DMS114 treated with DMSO at 0.1 percent for 48 hours (cell line): ENCODE results near the gene CARMIL3.

Experiments
- DNase-seq: peaks from one replicate; lab custom pipeline; 2025; ENCODE audit not compliant: unreplicated experiment; lab: John Stamatoyannopoulos, UW

CARMIL3 gene

DNA sequence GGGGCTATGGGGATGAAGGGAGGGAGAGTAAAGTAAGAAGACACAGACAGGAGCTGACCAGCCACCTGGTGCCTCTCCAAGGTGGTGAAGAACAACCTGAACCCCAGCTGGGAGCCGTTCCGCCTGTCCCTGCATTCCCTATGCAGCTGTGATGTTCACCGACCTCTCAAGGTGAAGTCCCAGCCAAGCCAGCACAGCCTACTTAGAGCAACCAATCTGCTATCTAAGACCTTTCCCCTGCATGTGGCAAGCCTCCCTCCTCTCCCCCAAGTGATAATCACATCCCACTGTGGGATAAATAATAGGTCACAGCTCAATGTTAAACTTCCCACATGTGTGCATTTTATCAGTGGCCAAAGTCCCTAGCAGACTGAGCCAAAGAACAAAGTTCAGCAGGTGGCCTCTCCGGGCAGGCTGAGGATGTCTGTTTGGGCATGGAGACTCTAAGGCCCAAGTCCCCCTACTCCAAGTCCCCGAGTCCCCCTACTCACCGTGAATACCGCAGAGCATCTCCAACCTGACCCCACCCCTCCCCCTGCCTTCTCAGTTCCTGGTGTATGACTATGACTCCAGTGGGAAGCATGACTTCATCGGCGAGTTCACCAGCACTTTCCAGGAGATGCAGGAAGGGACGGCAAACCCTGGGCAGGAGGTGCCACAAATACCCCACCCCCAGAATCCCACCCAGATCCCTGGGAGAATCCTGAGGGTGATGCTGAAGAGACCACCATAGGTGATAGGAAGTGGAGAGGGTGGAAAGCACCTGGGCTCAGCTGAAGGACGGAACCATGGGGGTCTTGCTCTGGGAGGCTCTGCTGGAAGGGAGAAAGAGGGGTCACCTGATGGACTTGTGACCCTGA, 23.0 kb downstream of the CARMIL3 start:
- DNase-seq: no peak

DNA sequence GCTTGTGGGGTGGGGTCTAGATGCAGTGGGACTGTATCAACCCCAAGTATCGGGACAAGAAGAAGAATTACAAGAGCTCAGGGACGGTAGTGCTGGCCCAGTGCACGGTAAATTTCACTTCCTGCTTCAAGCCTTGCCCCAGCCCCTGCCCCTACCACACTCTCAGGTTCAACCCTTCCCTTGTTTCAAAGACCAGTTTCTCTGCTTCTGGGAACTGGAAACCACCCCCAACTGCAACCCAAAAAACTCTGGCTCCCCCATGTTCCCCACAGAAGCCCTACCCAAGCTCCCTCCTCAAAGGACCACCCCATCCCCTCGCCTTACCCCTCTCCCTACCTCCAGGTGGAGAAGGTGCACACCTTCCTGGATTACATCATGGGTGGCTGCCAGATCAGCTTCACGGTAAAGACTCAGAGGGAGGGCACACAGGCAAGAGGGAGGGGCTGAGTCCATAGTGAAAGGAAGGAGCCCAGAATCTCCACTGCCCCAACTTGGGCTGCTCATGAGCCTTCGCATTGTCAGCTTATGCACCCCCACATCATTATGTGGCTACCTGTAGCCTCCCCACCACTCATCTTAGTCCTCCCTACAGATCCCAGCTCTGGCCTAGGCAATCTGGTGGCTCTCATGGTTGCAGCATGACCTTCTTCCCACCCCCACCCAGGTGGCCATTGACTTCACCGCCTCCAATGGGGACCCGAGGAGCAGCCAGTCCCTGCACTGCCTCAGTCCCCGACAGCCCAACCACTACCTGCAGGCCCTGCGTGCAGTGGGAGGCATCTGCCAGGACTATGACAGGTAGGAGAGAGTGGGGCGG, 23.9 kb downstream of the CARMIL3 start:
- DNase-seq: no peak

DNA sequence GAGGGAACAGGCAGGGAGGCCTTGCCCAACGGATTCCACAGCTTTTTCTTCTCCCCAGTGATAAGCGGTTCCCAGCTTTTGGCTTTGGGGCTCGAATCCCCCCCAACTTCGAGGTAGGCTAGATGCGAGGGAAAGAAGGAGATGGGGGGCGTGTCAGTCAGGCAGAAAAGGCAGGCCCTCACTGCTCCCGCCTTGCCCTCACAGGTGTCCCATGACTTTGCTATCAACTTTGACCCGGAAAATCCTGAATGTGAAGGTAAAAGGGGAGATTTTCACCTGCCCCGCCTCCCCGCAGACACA, 24.4 kb downstream of the CARMIL3 start:
- DNase-seq: no peak

DNA sequence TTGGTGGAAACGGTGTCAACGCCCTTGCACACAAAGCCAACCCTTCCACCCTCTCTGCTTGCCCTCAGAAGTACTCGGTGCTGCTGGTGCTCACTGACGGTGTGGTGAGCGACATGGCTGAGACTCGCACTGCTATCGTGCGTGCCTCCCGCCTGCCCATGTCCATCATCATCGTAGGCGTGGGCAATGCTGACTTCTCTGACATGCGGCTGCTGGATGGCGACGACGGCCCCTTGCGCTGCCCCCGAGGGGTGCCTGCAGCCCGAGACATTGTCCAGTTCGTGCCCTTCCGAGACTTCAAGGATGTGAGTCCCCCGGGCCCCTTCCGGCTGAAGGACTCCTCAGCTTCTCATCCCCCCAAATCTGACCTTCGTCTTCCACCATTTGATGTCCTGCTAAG, 25.3 kb downstream of the CARMIL3 start:
- DNase-seq: no peak

DNA sequence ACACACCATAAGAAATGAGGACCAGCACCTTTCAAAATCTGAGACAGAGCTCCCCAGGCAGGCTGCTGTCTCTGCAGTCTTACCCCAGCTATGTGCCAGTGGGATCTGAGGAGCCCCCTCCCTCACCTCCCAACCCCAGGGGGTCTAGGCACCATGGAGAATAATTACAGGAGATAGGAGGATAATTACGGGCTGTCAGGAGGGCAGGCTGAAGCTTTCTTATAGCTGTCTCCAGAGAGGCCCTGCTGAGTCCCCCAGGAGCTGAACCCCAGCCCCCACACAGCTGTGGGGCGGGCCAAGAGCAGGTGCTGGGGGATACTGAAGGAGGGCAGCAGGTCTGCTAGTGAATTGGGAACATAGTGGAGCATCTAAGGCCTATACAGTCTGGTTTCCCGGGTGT, 26.3 kb downstream of the CARMIL3 start:
- DNase-seq: no peak

DNA sequence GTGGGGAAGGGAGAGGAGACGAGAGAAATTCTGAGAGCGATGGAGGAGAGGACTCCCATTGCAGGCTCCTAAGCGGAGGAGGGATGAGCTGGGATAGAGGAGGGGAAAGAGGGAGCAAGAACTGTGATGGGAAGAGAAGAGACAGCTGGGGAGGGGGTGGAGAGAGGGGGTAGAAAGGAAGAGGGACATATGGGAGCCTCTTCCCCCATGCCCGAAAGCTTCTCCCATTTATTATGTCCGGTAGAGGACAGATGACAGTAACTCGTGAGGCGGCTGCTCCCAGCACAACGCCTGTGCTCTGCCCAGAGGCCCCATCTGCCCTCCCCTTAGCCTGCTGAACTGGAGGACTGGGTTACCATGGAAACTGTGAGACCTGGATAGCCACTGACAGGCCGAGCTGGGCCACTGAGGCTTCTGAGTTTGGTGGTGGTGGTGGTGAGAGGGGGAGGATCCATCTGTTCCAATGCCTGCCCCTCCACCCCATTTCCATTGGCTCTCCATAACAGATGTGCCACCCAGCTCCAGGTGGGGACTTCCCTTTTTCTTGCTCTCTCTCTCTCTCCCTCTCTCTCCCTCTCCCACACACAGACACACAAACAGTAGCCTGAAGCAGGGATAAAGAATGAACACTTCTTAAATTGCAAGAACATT, 27.8 kb downstream of the CARMIL3 start:
- no peak for DNase-seq

DNA sequence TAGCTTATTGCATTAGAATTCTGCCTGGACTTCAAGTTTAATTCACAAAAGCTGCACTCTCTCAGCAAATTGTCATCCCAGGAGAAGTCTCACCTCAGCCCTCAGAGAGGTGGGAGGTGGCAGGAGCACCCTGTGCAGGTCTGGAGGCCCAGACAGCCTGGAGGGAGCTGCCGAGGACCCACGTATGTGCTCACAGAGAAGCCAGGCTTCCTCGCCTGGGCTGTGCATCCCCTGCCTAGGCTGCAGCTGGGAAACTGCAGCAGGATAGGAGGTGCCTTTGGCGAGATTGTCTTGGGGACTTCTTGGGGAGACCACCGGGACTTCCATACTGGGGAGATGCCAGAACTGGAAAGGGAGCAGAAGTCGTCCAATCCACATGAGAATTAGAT, 28.3 kb downstream of the CARMIL3 start:
- no peak for DNase-seq

DNA sequence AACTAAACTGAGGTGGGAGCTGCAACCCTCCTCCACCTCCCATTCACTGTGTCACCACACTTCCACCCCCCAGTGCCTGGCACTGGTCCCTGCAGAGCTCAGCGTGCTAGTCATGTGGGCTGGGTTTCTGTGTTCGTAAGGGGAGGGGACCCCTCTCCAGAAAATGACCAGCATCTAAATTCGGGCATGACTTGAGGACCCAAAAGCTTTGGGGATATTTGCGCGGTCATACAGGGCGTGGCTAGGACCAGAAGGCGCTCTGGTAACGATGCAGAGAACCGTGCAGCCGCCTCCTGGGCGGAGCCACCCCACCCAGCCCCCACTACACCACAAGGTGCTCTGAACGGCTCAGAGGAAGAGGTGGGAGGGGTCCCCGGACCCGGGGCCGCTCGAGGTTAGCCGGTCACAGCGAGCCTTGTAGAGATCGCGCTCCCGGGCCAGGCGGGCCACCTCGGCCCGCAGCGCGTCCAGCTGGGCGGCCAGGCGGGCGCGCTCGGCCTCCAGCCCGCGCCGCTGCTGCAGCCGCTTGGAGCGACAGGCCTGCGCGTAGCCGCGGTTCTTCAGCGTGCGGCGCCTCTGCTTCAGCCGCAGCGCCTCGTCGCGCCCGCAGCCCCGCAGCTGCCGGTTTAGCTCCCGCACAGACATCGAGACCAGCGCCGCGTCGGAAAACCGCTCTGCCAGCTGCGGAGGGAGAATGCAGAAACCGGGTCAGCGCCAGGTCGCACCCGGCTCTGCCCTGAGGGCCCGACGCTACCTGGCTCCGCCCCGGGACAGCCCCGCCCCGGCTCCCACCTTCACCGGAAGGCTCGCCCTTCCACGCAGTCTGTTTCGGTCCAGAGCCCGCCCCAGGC, 29.3 kb downstream of the CARMIL3 start:
- DNase-seq: no peak

DNA sequence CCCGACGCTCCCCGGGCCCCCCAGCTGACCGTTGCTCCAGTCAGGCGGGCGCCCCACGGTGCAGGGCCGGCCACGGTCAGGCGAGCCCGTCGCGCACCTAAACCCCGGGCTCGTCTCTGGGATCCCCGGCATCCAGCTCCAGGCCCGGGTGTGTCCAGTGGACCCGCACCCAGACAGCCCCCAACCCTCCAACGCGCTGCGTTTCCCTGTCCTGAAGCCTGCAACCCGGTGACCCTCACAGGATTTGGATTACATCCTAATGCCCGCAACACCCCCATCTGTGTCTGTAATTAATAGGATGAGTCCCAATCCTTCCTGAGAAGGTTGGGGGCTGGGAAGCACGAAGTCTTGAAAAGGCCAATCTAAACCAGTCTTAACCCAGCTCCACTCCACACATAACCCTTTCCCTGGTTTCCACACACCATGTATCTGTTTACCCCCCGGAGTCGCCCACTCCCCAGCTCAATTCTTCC, 30.0 kb downstream of the CARMIL3 start:
- no peak for DNase-seq

DNA sequence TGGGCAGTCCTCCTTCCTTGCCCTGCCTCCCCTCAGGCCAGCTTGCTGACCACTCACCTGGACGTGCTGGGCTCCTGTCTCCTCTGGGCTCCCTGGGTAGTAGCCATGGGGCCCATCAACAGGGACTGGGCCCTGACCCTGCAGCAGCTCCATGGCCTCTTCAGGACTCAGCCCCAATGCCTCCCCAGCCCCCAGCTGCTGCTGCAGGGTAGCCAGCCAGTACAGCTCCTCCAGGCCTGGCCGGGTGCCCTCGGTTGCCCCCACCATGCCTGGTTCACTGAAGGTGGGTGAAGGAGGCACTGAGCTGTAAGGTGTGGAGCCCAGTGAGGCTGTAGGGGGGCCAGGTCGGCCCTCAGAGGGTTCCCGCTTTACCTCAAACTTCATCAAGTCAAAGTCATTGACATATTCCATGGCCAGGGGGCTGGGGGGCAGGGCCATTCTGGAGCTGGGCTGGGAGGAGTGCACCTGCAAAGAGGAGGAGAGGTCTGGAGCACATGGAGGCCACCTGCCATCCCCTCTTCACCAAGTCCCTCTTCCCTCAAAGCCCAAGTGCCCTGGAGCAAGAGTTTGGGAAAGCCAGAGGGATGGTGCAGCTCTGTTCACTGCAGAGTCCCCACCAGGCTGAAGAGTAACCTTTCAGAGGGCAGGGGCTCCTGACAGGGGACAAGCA, 30.7 kb downstream of the CARMIL3 start:
- DNase-seq: no peak

DNA sequence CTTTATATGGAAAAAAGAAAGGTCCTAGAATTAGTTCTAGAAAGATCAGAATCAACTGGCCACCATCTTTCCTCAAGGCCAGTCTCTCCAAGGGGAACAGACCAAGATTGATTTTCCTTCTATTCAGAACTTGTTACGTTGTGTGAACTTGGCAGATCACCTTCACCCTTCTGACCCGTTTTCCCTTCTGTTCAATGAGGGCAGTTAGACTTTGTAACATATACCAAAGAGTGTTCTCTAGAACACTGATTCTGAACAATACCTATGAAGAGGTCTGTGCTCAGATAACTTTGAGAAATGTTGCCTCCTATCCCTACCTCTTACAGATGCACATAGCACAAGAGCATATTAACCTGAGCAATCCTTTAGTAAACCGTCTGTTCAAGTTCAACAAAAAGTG, 31.7 kb downstream of the CARMIL3 start:
- no peak for DNase-seq

DNA sequence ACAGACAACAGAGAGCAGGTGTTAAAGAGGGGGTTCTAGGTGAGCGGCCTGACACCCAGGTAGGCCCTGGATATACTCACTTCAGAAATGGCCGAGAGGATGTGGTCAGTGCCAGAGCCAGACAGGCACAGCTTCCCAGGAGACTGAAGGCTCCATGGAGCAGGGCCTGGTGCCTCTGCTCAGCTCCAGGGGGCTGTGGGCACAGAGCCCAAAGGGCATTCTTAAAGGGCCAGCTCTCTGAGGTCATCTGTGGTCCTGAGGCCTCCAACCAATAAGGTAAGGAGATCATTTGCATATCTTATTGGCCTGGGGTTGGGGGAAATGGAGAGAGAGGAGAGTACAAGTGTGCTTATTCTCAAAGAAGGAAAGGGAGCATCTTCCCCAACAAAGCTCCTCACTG, 32.6 kb downstream of the CARMIL3 start:
- no peak for DNase-seq

DNA sequence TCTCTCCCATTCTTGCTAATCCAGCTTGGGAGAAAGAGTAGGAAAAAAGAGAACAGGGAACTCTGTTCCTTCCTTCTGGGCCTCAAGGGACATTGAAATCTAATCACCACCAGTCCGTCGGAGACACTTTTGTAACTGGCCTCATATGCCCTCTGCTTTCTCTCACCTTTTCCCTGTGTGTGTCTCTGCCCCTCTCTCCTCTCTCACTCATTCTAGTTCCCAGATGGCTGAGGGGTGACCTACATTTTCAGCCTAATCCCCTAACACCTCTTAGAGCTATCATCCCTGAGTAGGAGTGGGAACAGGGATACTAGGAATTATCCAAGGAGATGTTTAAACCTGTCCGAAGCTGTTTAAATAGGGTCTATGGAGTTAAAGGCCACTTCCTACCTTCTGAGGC, 33.4 kb downstream of the CARMIL3 start:
- DNase-seq: no peak

DNA sequence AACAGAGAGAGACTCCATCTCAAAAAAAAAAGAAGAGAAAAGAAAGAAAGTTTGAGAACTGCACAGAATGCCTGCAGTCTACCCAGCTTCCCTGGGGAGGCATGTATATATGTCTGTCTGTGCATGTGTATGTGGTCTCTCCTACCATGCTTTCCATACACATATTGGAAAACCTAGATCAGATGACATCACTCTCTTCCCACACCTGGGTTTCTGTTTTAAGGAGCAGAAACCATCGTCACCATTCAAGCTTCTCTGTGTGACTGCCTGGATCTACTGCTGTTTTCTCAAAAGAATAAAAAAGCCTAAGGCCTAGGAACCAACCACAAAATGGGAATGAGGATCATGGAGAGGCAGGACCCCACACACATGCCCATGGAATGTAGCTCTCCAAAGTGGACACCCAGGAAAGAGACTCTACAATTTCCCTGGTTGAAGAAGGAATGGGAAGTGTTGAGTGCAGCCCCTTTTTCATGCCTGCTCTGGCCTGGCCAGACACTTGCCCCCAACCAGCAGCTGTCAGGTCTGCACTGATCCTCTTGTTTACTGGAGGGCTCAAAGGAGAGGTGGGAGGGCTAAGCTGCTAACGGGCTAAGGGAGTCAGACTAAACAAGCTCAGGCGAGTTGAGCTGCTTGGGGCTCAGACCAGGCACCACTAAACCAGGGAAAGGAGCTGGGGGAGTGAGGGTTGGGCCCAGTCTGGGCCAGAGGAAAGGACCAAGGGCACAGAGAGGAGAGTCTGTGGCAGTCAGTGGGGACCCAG, 34.6 kb downstream of the CARMIL3 start:
- DNase-seq: no peak

DNA sequence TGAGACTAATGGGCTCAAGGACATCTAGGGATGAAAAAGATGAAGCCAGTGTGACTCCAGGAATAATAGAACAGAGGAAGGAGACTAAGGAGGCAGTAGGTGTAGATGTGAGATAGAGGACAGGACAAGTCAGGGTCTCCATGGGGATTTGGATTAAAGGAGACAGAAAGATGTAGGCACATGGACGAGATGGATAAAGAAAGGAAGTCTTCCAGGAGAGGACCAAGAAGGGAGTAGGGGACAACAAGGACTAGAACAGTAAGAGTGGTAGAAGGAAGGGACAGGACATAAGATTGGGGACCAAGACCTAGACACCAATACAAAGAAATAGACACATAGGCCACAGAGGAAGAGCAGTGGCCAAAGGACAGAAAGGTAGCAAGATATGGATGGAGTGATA, 35.2 kb downstream of the CARMIL3 start:
- no peak for DNase-seq

DNA sequence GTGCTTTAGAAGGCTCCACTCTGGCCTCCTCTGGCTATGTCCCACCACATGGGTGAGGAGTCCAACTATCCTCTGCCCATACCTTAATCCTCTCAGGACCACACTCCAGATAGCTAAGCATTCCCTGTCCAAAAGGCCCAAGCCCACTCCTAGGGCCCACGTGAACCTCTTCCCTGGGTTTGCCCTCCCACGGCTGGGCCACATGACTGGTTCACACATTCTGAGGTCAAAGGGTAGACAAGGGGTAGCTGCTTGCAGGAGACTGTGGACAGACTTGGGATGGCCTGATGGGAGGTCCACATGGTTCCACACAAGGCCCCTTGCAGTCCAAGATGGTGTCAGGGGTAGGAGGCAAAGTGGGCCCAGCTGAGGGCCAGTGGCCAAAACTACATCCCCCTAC, 36.3 kb downstream of the CARMIL3 start:
- no peak for DNase-seq

DNA sequence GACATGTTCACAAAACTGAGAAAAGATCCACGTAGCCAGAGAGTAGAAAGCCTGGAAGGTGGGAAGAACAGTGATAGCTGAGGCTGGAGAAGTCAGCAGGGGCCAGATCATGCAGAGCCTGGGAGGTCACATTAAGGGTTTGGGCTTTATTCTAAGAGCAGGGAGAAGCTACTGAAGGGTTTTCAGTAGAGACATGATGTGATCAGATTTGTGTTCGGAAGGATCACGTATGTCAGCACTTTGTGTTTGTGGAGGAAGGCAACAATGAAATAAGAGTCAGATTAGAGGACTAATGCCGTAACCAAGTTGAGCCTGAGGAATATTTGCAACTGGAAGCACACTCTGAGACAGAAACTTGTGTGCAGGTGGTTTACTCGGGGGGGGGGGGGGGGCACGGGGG, 38.1 kb downstream of the CARMIL3 start:
- DNase-seq: no peak

DNA sequence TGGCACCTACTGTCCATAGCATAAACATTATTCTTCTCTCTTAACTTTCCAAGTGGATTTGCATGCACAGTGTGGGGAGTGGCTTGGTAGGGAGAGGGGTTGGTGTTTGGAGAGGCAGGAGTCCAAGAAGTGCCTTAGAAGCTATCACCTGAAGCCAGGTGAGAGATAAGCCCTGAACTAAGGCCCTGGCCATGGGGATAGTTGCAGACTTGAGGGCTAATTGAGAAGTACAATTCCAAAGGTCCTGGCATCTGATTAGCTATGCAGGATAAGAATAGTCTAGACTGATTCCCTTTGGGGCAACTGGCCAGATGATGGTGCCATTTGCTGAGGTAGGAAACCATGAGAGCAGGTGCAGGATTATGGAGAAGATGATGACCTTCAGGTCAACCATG, 40.3 kb downstream of the CARMIL3 start:
- DNase-seq: no peak

DNA sequence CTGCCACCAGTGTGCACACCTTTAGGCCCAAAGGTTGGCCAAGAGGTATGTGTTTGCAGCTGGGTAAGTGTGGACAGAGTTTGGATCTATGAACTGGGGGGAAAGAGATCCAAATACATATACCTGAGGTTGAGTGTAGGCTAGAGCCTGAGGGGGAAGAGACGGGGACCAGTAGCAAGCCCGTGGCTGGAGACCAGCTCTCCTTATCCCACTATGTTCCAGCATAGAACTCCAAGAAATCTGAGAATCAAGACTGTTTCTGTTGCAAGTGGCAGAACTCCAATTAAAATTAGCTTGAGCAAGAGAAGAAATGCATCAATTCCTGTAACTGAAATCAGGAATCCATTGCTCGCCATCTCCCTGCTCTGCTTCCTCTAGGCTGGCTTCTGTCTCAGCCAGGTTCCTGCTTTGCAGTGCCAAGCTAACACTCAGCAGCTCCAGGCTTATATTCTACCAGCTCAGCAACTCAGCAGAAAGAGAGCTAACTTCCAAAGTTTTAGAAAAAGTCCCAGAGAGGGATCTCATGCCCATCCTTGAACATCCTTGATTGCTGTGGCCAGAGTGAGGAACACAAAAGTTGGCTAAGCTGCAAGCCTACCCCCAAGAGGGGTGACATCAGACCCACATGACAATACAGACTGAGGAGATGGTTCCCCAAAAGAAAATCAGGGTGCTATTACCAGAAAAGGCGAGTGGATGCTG, 40.8 kb downstream of the CARMIL3 start:
- DNase-seq: no peak
